GM12892 (cell line): ENCODE results near the gene DGKQ.

Experiments
- DNase-seq: peaks from one replicate; pipeline ENCODE4 v3.0.0; 2011; ENCODE audit not compliant: insufficient read length
- FAIRE-seq: peaks from 2 replicates; lab custom pipeline; 2011; peaks lifted over from hg19 to GRCh38; lab: Jason Lieb, UNC
- POLR2A ChIP-seq: IDR thresholded peaks from 2 replicates; pipeline ENCODE4 v1.6.1; 2011; ENCODE audit warnings: low read depth, low read length, control low read depth
- POLR2AphosphoS5 ChIP-seq: IDR thresholded peaks from 2 replicates; pipeline ENCODE4 v1.6.1; 2011; ENCODE audit warnings: low read depth, low read length, control low read depth
- TAF1 ChIP-seq: IDR thresholded peaks from 2 replicates; pipeline ENCODE4 v1.6.1; 2011; ENCODE audit warnings: low read depth, mild to moderate bottlenecking, control low read depth, low read length, borderline replicate concordance

Gene DGKQ

DNA sequence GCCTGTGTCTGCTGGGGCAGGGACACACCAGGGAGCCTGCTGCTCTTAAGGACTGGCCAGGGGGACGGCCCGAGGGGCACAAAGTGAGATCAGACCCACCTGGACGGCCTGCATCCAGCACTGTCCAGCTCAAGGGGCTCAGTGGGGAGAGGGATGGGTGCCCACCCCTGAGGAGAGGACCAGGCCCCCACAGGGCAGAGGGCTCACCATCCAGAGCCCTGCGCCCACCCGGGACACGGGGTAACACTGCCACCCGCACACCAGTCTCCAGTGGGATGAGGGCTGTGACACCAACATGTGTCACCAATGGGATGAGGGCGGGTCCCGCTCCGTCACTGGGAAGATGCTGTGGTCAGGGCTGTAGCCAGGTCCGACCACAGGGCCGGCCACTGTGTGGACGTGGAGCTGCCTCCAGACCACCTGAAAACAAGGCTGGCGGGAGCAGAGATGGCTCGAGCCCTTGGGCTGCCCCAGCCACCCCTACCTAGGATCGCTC is 13.2 kb downstream of the DGKQ start:
- FAIRE-seq (no peak), DNase-seq (no peak)
- TF ChIP-seq POLR2A (no peak), TAF1 (no peak), POLR2AphosphoS5 (no peak)

DNA sequence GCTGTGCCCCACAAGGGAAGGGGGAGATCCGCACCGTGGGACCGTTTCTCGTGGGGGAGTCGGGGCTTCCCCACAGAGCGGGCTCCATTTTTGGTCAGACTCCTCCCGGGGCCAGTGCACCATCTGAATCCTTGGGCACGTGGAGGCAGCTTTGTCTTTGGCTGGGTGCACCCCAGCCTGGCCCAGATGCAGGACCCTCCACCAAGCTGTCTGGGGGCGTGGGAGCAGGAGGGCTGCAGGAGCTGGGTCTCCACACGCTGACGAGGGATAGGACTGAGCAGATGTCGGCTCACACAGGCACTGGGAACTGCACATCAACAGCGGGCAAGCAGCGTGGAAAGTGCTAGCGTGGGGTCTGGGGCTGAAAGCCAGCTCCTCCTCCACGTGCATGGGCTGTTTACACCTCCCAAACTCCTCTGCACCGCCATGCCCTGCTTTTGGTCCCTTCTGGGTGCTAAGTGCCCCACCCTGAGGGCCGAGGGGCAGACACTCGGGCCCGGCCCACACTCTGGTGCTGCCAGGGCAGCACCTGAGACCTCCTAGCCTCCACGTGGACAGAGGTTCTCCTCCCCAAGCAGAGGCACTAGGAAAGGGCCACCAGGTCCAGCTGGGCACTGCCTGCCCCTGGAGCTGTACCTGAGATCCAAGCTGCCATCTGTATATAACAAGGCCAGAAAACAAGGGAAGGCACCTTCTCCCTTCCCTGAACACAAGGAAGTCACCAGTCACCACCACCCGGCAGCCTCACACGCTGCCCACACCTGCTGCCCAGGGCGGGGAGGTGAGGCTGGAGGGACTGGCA is 13.8 kb downstream of the DGKQ start:
- TF ChIP-seq POLR2A (no peak), POLR2AphosphoS5 (no peak), TAF1 (no peak)
- FAIRE-seq = no peak
- no peak for DNase-seq

DNA sequence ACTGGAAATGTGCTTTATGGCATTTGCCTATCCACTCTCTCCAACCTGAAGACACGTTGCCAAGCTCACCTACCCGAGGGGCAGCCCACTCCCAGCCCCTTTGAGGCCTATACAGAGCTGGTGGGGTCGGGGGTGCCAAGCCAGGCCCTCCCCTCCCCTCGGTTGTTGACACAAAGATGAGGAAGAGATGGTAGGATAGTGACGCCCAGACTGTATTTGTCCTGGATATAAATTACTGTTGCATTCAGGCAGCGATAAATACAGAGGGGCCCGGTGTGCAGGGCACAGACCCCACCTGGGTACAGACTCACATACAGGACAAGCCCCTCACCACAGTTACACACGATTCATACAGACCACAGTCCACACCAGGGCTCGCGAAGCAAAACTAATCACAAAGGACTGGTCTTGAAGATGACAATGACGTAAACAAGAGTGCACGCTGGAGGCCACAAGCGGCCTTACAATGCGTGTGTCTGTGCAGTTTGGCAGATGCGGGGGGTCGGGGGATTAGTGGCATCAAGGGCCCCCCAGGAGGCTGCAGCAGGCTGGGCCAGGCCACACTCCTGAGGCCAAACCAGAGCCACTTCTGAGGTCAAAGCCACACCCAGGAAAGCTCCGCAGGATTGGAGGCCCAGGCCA is 14.6 kb downstream of the DGKQ start:
- TF ChIP-seq POLR2AphosphoS5 = no peak
- TF ChIP-seq POLR2A = no peak
- TF ChIP-seq TAF1 = no peak
- FAIRE-seq (no peak), DNase-seq (no peak)

GRCh38 chr4:958314-958665 is 15.1 kb downstream of the DGKQ start:
- TF ChIP-seq POLR2AphosphoS5 (no peak), POLR2A (no peak), TAF1 (no peak)
- FAIRE-seq (no peak), DNase-seq (peak; percentile 8)

- FAIRE-seq (no peak), DNase-seq (peak; percentile 19)
- TF ChIP-seq POLR2AphosphoS5 = no peak
- no peak for TF ChIP-seq TAF1
- no peak for TF ChIP-seq POLR2A
Measured at GRCh38 chr4:957581-958313, 15.6 kb downstream of the DGKQ start.

DNA sequence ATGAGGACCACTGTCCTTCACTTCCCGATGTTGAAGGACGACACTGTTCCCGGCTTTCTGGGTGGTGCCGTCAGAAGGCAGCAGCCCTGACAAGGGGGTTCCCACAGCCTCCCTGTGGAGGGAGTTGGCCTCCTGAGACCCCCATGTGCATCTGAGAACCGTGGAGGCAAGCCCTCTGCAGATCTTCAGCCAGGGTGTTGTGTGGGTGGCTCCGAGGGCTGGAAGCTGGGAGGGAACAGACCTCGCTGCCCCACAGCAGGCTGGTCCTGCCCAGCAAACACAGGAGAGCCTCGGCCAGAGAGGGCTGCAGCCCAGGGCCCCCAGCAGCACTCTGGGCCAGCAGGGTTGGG is 16.2 kb downstream of the DGKQ start:
- DNase-seq (peak; percentile 15), FAIRE-seq (no peak)
- TF ChIP-seq POLR2AphosphoS5 (no peak), POLR2A (no peak), TAF1 (no peak)

DNA sequence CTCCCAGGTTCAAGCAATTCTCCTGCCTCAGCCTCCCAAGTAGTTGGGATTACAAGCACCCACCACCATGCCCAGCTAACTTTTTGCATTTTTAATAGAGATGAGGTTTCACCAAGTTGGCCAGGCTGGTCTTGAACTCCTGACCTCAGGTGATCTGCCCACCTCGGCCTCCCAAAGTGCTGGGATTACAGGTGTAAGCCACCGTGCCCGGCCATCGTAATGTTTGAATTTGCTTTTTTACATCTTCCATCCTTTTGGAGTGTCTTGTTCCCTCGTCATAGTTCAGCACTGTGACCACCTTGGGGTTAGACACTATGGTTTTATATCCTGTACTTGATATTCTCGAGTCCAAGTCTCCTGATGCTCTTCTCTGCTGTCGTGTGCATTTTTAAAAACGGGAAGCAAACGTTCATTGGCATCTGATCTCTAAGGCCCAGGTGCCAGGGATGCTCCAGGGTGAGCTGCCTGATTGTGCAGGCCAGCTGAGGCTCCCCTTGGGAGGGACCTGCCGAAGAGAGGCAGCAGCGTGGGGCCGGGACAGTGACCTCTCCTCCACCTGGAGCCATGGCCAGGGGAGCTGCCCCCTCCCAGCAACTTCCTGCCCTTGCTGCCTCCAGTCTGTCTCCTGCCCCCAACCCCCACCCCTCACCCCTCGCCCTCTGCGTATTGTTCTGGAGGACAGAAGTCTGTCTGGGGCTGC is 16.7 kb downstream of the DGKQ start:
- DNase-seq = peak; percentile 9
- TF ChIP-seq POLR2A (no peak), TAF1 (no peak), POLR2AphosphoS5 (no peak)
- FAIRE-seq = no peak

GRCh38 chr4:955931-956381 is 17.4 kb downstream of the DGKQ start:
- DNase-seq = peak; percentile 3
- TF ChIP-seq POLR2AphosphoS5 (no peak), POLR2A (no peak), TAF1 (no peak)
- FAIRE-seq = no peak

GRCh38 chr4:955161-955921 is 18.0 kb downstream of the DGKQ start:
- FAIRE-seq = no peak
- TF ChIP-seq POLR2A (no peak), POLR2AphosphoS5 (no peak), TAF1 (no peak)
- peak; percentile 10 for DNase-seq

DNA sequence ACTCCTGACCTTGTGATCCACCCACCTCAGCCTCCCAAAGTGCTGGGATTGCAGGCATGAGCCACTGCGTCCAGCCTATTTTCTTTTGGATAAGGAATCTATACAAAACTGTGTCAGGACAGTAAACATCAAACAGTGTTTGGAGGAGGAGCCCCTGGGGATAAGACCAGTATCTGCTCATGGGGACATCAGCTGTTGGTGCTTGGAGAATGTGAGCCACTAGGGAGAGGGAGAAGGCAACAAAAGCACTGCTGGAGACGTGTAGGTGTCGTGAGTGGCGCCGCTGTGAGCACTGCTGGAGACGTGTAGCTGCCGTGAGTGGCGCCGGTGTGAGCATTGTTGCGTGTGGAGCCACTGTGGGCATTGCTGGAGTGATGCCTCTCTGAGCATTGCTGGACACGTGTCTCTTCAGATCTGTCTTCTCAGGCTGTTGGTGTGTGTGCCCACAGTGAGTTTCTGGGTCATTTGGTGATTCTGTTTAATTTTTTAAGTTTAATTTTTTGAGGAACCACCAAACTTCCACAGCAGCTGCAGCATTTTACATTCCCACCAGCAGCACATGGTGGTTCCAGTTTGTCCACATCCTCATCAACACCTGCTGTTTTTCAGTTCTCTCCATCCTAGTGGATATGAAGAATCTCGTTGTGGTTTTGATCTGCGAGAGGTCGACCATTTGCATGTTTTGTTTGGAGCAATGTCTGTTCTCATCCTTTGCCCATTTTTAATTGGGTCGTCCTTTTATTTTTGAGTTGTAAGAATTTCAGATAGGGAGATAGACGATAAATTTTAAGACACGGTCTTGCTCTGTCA is 19.0 kb downstream of the DGKQ start:
- no peak for DNase-seq
- FAIRE-seq = no peak
- TF ChIP-seq POLR2A = no peak
- TF ChIP-seq POLR2AphosphoS5 = no peak
- no peak for TF ChIP-seq TAF1
